Endothelial cell of umbilical vein (primary cell): ENCODE results near the gene BCL11A. TPM values are rescaled to one million over a fixed set of nuclear protein-coding genes. Genes with fewer than 3 reads are reported as not detected.

Source experiments
- BruUV-seq: library from RNA; stranded (reverse); fragments of 400-500 nt; replicated peaks from 2 replicates; lab custom pipeline; 2021; lab: Mats Ljungman, UMichigan
- CTCF ChIA-PET: fragments of 300-600, 350-600 bp; sonication (Branson Sonifier 250); formaldehyde crosslinking; loops from one replicate; lab custom pipeline; 2021; ENCODE audit warnings: antibody characterized with exemption, inconsistent platforms; lab: Charles Lee
- POLR2A ChIA-PET: fragments of 300-600, 350-600 bp; sonication (Branson Sonifier 250); formaldehyde crosslinking; loops from one replicate; lab custom pipeline; 2021; ENCODE audit warnings: antibody characterized with exemption, inconsistent platforms; lab: Charles Lee
- DNase-seq: peaks from one replicate; pipeline ENCODE4 v3.0.0-alpha.2; 2011; ENCODE audit warnings: low read depth, low spot score
- FAIRE-seq: peaks from 2 replicates; lab custom pipeline; 2011; peaks lifted over from hg19 to GRCh38; lab: Jason Lieb, UNC
- H2AFZ ChIP-seq: 2 replicates; pipeline ENCODE4 v1.6.0; 2012; ENCODE audit warnings: low read depth, low read length, control low read depth, inconsistent platforms
- H3K27ac ChIP-seq: 2 replicates; pipeline ENCODE4 v1.5.1; 2011; ENCODE audit warnings: low read depth, mild to moderate bottlenecking, control low read depth, low read length, moderate library complexity; ENCODE audit not compliant: insufficient read depth
- H3K27me3 ChIP-seq, 2 experiments: 2 replicates each; pipeline versions ENCODE4 v1.6.0 to v1.6.1; 2011; ENCODE audit warnings: low read length in 2 of 2, mixed read lengths in 1 of 2; ENCODE audit not compliant: control insufficient read depth in 2 of 2, insufficient read depth in 2 of 2
- H3K36me3 ChIP-seq, 2 experiments: 2 replicates in 1 of 2; 3 replicates in 1 of 2; pipeline ENCODE4 v1.5.1; 2011; ENCODE audit warnings: low read length in 2 of 2, mild to moderate bottlenecking in 1 of 2, moderate library complexity in 1 of 2; ENCODE audit not compliant: control insufficient read depth in 2 of 2, insufficient read depth in 2 of 2; ENCODE audit errors: extremely low read depth in 1 of 2
- H3K4me1 ChIP-seq: 3 replicates; pipeline ENCODE4 v1.5.1; 2011; ENCODE audit warnings: mild to moderate bottlenecking, low read length; ENCODE audit not compliant: control insufficient read depth, insufficient read depth; ENCODE audit errors: extremely low read depth
- H3K4me2 ChIP-seq: 2 replicates; pipeline ENCODE4 v1.6.1; 2011; ENCODE audit warnings: low read length, control low read depth, mixed read lengths; ENCODE audit not compliant: insufficient read depth
- H3K4me3 ChIP-seq, 3 experiments: fragments of 200-600 bp in 1 of 3; sonication (generic), shearing (Covaris generic) in 1 of 3; replicated peaks in 1 of 3; 2 replicates each; pipeline ENCODE4 v1.5.1; 2011 to 2016; ENCODE audit warnings: control low read depth in 3 of 3, low read length in 3 of 3, mild to moderate bottlenecking in 2 of 3, inconsistent platforms in 1 of 3, low read depth in 1 of 3, moderate library complexity in 1 of 3; ENCODE audit not compliant: insufficient read depth in 1 of 3
- H3K79me2 ChIP-seq: 2 replicates; pipeline ENCODE4 v1.6.0; 2012; ENCODE audit warnings: low read length, inconsistent platforms; ENCODE audit not compliant: control insufficient read depth, insufficient read depth
- H3K9ac ChIP-seq: replicated peaks from 2 replicates; pipeline ENCODE3; 2011; ENCODE audit warnings: low read length, control low read depth; ENCODE audit not compliant: insufficient read depth; ENCODE audit errors: extremely low read depth
- H3K9me1 ChIP-seq: replicated peaks from 3 replicates; pipeline ENCODE4 v1.6.0; 2011; ENCODE audit warnings: mild to moderate bottlenecking, low read length; ENCODE audit not compliant: control insufficient read depth, insufficient read depth; ENCODE audit errors: extremely low read depth
- H3K9me3 ChIP-seq: replicated peaks from 2 replicates; pipeline ENCODE4 v1.5.1; 2012; ENCODE audit warnings: low read length, inconsistent platforms; ENCODE audit not compliant: control insufficient read depth, insufficient read depth
- H4K20me1 ChIP-seq: replicated peaks from 2 replicates; pipeline ENCODE3; 2011; ENCODE audit warnings: mild to moderate bottlenecking, low read length; ENCODE audit not compliant: control insufficient read depth, insufficient read depth; ENCODE audit errors: extremely low read depth
- CTCF ChIP-seq, 2 donors: IDR thresholded peaks; 1 replicate in 1 of 2; 2 replicates in 1 of 2; pipeline ENCODE4 v1.5.1; 2011; ENCODE audit warnings: low read length in 2 of 2, mild to moderate bottlenecking in 2 of 2, moderate library complexity in 2 of 2, control low read depth in 1 of 2, inconsistent platforms in 1 of 2, low read depth in 1 of 2; ENCODE audit not compliant: insufficient read depth in 1 of 2; ENCODE audit errors: extremely low read depth in 1 of 2
- EZH2 ChIP-seq: IDR thresholded peaks from 2 replicates; pipeline ENCODE4 v1.6.1; 2012; ENCODE audit warnings: borderline replicate concordance, low read depth, mild to moderate bottlenecking, moderate library complexity, low read length, inconsistent platforms; ENCODE audit not compliant: severe bottlenecking
- FOS ChIP-seq: IDR thresholded peaks from 2 replicates; pipeline ENCODE4 v1.6.1; 2011; ENCODE audit warnings: mild to moderate bottlenecking, low read length, moderate library complexity, borderline replicate concordance; ENCODE audit not compliant: insufficient read depth
- GATA2 ChIP-seq: IDR thresholded peaks from 2 replicates; pipeline ENCODE4 v1.7.0; 2011; ENCODE audit warnings: low read depth, mild to moderate bottlenecking, moderate library complexity, mixed read lengths, low read length; ENCODE audit not compliant: insufficient read length, insufficient read depth
- JUN ChIP-seq: IDR thresholded peaks from 2 replicates; pipeline ENCODE4 v1.6.1; 2011; ENCODE audit warnings: borderline replicate concordance, low read depth; ENCODE audit not compliant: insufficient read length, insufficient read depth
- MYC ChIP-seq: IDR thresholded peaks from one replicate; pipeline ENCODE4 v1.6.1; 2011; ENCODE audit warnings: mild to moderate bottlenecking, low read depth, low read length
- POLR2A ChIP-seq: IDR thresholded peaks from 2 replicates; pipeline ENCODE4 v1.6.1; 2012; ENCODE audit warnings: low read depth, mild to moderate bottlenecking, control low read depth, low read length
- POLR2AphosphoS5 ChIP-seq: IDR thresholded peaks from 2 replicates; pipeline ENCODE4 v1.6.1; 2012; ENCODE audit warnings: low read depth, mild to moderate bottlenecking, control low read depth, low read length, moderate library complexity; ENCODE audit not compliant: insufficient read depth
- dilution Hi-C: fragments of 300-500 bp; cut with MboI; formaldehyde crosslinking; loops from one replicate; pipeline ENCODE4 v1.15.0; 2019; ENCODE audit warnings: low sequenced_read_pairs; ENCODE audit not compliant: extremely low pct_ligation_motif_present
- intact Hi-C: fragments of 100-400 bp; cut with micrococcal nuclease; formaldehyde crosslinking; loops from one replicate; pipeline ENCODE4 v1.10.0; 2022
- polyA plus RNA-seq, 4 experiments: library from polyadenylated mRNA; depleted of rRNA in 3 of 4; stranded (reverse) in 3 of 4; unstranded in 1 of 4; fragments of >200 nt; gene quantifications; 2 replicates each; pipeline versions ENCODE4 v1.2.1 to v1.2.3, GENCODE V29; 2011 to 2012; ENCODE audit warnings: missing spikeins in 1 of 4
- total RNA-seq: library from RNA; stranded (reverse); gene quantifications from 2 replicates; pipeline ENCODE4 v1.2.3, GENCODE V29; 2021
- TF ChIP-seq, protein P1 (sequence below): IDR thresholded peaks from 2 replicates; pipeline ENCODE4 v1.6.1; 2011; ENCODE audit not compliant: insufficient read depth, insufficient read length

BCL11A gene
- total and polyA plus RNA-seq, 2 donors (not counting 3 experiments of a cell fraction or from before 2014, with no cell fraction given): 0.12 to 0.88 TPM

- H3K79me2 ChIP-seq: no peaks in the 10 kb centered on the region
- H2AFZ ChIP-seq: no peak overlapping the region
- H3K9me1 ChIP-seq: no peaks in the 10 kb centered on the region
- no peak overlapping the region for H3K4me2 ChIP-seq
- no peak for DNase-seq
- no TSS peak for BruUV-seq
- no peaks in the 10 kb centered on the region for H3K36me3 ChIP-seq
- H3K4me1 ChIP-seq: no peaks in the 10 kb centered on the region
- ChIA-PET POLR2A (no interaction called here), CTCF (no interaction called here)
- FAIRE-seq: no peak
- H4K20me1 ChIP-seq: no peaks in the 10 kb centered on the region
- dilution Hi-C loops: no loop called here
- no peaks in the 10 kb centered on the region for H3K9me3 ChIP-seq
- H3K4me3 ChIP-seq: no peak overlapping the region
- intact Hi-C loops: no loop called here
- TF ChIP-seq FOS: no peak
- TF ChIP-seq CTCF (IDR thresholded peaks at IDR 0.05; ENCODE audit: extremely low read depth in 1 of 2, insufficient read depth in 1 of 2, low read depth in 1 of 2, low read length in 2 of 2): no peak
- TF ChIP-seq, protein P1, sequence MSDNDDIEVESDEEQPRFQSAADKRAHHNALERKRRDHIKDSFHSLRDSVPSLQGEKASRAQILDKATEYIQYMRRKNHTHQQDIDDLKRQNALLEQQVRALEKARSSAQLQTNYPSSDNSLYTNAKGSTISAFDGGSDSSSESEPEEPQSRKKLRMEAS: no peak
- TF ChIP-seq JUN: no peak
- no peak for TF ChIP-seq POLR2AphosphoS5
- no peak for TF ChIP-seq EZH2
- no peak for TF ChIP-seq POLR2A
- TF ChIP-seq GATA2: no peak
- TF ChIP-seq MYC: no peak
- peaks cover 0 to 4% of the 10 kb centered on the region in 2 experiments for H3K27me3 ChIP-seq
- no peak overlapping the region for H3K9ac ChIP-seq
- H3K27ac ChIP-seq: no peak overlapping the region
Observed at GRCh38 chr2:60529785-60530627, 23.4 kb downstream of the BCL11A start.
